ENCODE results near the gene PCAT6.
"Not testable (repeated sequence)": the region's sequence is repeated elsewhere in the genome, so short reads cannot be mapped to it uniquely, and the experiment has no call there.

Gene PCAT6

GRCh38 chr1:202821467-202821866, 10.7 kb downstream of the PCAT6 start:
- no peak for DNase-seq (ENCODE audit: low spot score in 2 of 2)
- H3K27ac Mint-ChIP-seq, result no peak overlapping the region
- no peak for ATAC-seq
- peaks cover 4% of the 10 kb centered on the region for H3K4me1 Mint-ChIP-seq
- H3K36me3 Mint-ChIP-seq, result no peaks in the 10 kb centered on the region
- no peak overlapping the region for H3K4me3 Mint-ChIP-seq
- H3K9me3 Mint-ChIP-seq, result no peaks in the 10 kb centered on the region

- DNase-seq (ENCODE audit: low spot score in 2 of 2) (no peak), ATAC-seq (no peak)
- Mint-ChIP-seq H3K36me3 (no peaks in the 10 kb centered on the region), H3K27ac (no peak overlapping the region), H3K4me1 (no peaks in the 10 kb centered on the region), H3K9me3 (no peaks in the 10 kb centered on the region), H3K4me3 (no peak overlapping the region)
Observed at GRCh38 chr1:202825748-202826147, 15.0 kb downstream of the PCAT6 start.

- H3K9me3 Mint-ChIP-seq; H3K4me1 Mint-ChIP-seq; H3K27ac Mint-ChIP-seq; H3K4me3 Mint-ChIP-seq; DNase-seq (ENCODE audit: low spot score in 2 of 2); ATAC-seq; H3K36me3 Mint-ChIP-seq: not testable (repeated sequence)
Observed at GRCh38 chr1:202829223-202829622, 18.5 kb downstream of the PCAT6 start.

GRCh38 chr1:202831906-202832305, 21.2 kb downstream of the PCAT6 start:
- Mint-ChIP-seq H3K36me3 (no peaks in the 10 kb centered on the region), H3K9me3 (no peaks in the 10 kb centered on the region), H3K4me1 (peaks cover 34% of the 10 kb centered on the region), H3K4me3 (no peak overlapping the region), H3K27ac (no peak overlapping the region)
- DNase-seq (ENCODE audit: low spot score in 2 of 2) (no peak), ATAC-seq (no peak)

GRCh38 chr1:202834771-202835547, 24.2 kb downstream of the PCAT6 start:
- Mint-ChIP-seq H3K4me1 (peaks cover 47% of the 10 kb centered on the region), H3K27ac (peak overlapping the region; percentile 91), H3K4me3 (peak overlapping the region; percentile 71), H3K9me3 (no peaks in the 10 kb centered on the region), H3K36me3 (no peaks in the 10 kb centered on the region)
- ATAC-seq, result peak; percentile 78
- DNase-seq (ENCODE audit: low spot score in 2 of 2), result no peak

- Mint-ChIP-seq H3K9me3 (no peaks in the 10 kb centered on the region), H3K4me1 (peaks cover 47% of the 10 kb centered on the region), H3K27ac (peak overlapping the region; percentile 91), H3K4me3 (peak overlapping the region; percentile 71), H3K36me3 (no peaks in the 10 kb centered on the region)
- ATAC-seq (peak; percentile 82), DNase-seq (ENCODE audit: low spot score in 2 of 2) (peak; percentile 7 to 60)
Observed at GRCh38 chr1:202835548-202836072, 24.9 kb downstream of the PCAT6 start.

GRCh38 chr1:202836623-202837403, 26.1 kb downstream of the PCAT6 start:
- Mint-ChIP-seq H3K4me1 (peaks cover 47% of the 10 kb centered on the region), H3K9me3 (no peaks in the 10 kb centered on the region), H3K4me3 (peak overlapping the region; percentile 71), H3K36me3 (no peaks in the 10 kb centered on the region), H3K27ac (peak overlapping the region; percentile 91)
- DNase-seq (ENCODE audit: low spot score in 2 of 2) (no peak), ATAC-seq (no peak)

- DNase-seq (ENCODE audit: low spot score in 2 of 2) (no peak), ATAC-seq (no peak)
- Mint-ChIP-seq H3K4me1 (peaks cover 47% of the 10 kb centered on the region), H3K9me3 (no peaks in the 10 kb centered on the region), H3K4me3 (no peak overlapping the region), H3K27ac (no peak overlapping the region), H3K36me3 (no peaks in the 10 kb centered on the region)
Observed at GRCh38 chr1:202837746-202838262, 27.1 kb downstream of the PCAT6 start.

- Mint-ChIP-seq H3K9me3 (no peaks in the 10 kb centered on the region), H3K36me3 (no peaks in the 10 kb centered on the region), H3K27ac (no peak overlapping the region), H3K4me1 (peaks cover 13% of the 10 kb centered on the region), H3K4me3 (no peak overlapping the region)
- DNase-seq (ENCODE audit: low spot score in 2 of 2) (no peak), ATAC-seq (no peak)
Observed at GRCh38 chr1:202843081-202843480, 32.3 kb downstream of the PCAT6 start.

- no peak for ATAC-seq
- H3K4me1 Mint-ChIP-seq, result peaks cover 15% of the 10 kb centered on the region
Observed at GRCh38 chr1:202844259-202844658, 33.5 kb downstream of the PCAT6 start.

GRCh38 chr1:202844935-202845334, 34.2 kb downstream of the PCAT6 start:
- Mint-ChIP-seq H3K4me3 (no peak overlapping the region), H3K36me3 (no peaks in the 10 kb centered on the region), H3K9me3 (no peaks in the 10 kb centered on the region), H3K4me1 (peaks cover 15% of the 10 kb centered on the region), H3K27ac (peak overlapping the region; percentile 11)
- ATAC-seq, result no peak
- no peak for DNase-seq (ENCODE audit: low spot score in 2 of 2)

More at GRCh38 chr1:202844259-202844658, 33.5 kb downstream of the PCAT6 start:
- Mint-ChIP-seq H3K27ac (peak overlapping the region; percentile 12), H3K4me3 (no peak overlapping the region), H3K36me3 (no peaks in the 10 kb centered on the region), H3K9me3 (no peaks in the 10 kb centered on the region)
- DNase-seq (ENCODE audit: low spot score in 2 of 2), result no peak

GRCh38 chr1:202848191-202848542, 37.4 kb downstream of the PCAT6 start:
- Mint-ChIP-seq H3K9me3 (no peaks in the 10 kb centered on the region), H3K4me3 (no peak overlapping the region), H3K36me3 (no peaks in the 10 kb centered on the region), H3K4me1 (peaks cover 15% of the 10 kb centered on the region), H3K27ac (no peak overlapping the region)
- ATAC-seq, result peak; percentile 83
- DNase-seq (ENCODE audit: low spot score in 2 of 2), result no peak

GRCh38 chr1:202850593-202851362, 40.0 kb downstream of the PCAT6 start:
- ATAC-seq, result no peak
- Mint-ChIP-seq H3K27ac (no peak overlapping the region), H3K4me3 (no peak overlapping the region), H3K36me3 (no peaks in the 10 kb centered on the region), H3K4me1 (peaks cover 10% of the 10 kb centered on the region), H3K9me3 (no peaks in the 10 kb centered on the region)
- no peak for DNase-seq (ENCODE audit: low spot score in 2 of 2)

GRCh38 chr1:202852163-202852904, 41.6 kb downstream of the PCAT6 start:
- no peak overlapping the region for H3K4me3 Mint-ChIP-seq
- no peaks in the 10 kb centered on the region for H3K9me3 Mint-ChIP-seq
- DNase-seq (ENCODE audit: low spot score in 2 of 2) (peak in 1 of 2 donors; percentile 62), ATAC-seq (peak; percentile 74)
- H3K27ac Mint-ChIP-seq, result no peak overlapping the region
- H3K4me1 Mint-ChIP-seq, result peaks cover 7% of the 10 kb centered on the region
- H3K36me3 Mint-ChIP-seq, result no peaks in the 10 kb centered on the region

Measured in stimulated activated effector memory CD8-positive, alpha-beta T cell treated with anti-CD3 and anti-CD28 coated beads, Interleukin-12 subunit alpha, Interleukin-12 subunit beta, amount 100 ng/mL, for 72 hours (primary cell).